D341Med (cell line): ENCODE results near the gene DIPK2B.

Source experiments
- DNase-seq: peaks from one replicate; pipeline ENCODE4 v3.0.0; 2012; ENCODE audit warnings: low spot score

DIPK2B gene

GRCh38 chrX:45164021-45164621 lies 36.6 kb downstream of the DIPK2B start:
- DNase-seq: no peak

- no peak for DNase-seq
Measured at GRCh38 chrX:45157647-45158046, 43.0 kb downstream of the DIPK2B start.

- DNase-seq: no peak
Measured at GRCh38 chrX:45154462-45154861, 46.2 kb downstream of the DIPK2B start.

- DNase-seq: no peak
Measured at GRCh38 chrX:45154033-45154360, 46.7 kb downstream of the DIPK2B start.
